Left lung (tissue), 10 donors: ENCODE results near the gene MICAL3. TPM values are rescaled to one million over a fixed set of nuclear protein-coding genes. Genes with fewer than 3 reads are reported as not detected.

ENCODE experiments used
- ATAC-seq: fragments of 200-7000 bp; cut with Tn5 transposase; one replicate; pipeline ENCODE4 v1.9.1; 2020; ENCODE audit warnings: moderate library complexity
- DNase-seq, 4 donors: peaks; one replicate each; pipeline ENCODE4 v3.0.0-alpha.2; 2013 to 2020
- H3K27ac ChIP-seq, 2 donors: fragments of 200-600 bp; sonication (generic) in 1 of 2; one replicate each; pipeline versions ENCODE4 v1.5.0 to v1.8.0; 2020 to 2021
- H3K27me3 ChIP-seq, 2 donors: fragments of 200-600 bp; sonication (generic) in 1 of 2; one replicate each; pipeline versions ENCODE4 v1.5.0 to v1.8.0; 2020 to 2021
- H3K36me3 ChIP-seq, 2 donors: fragments of 200-600 bp; sonication (generic) in 1 of 2; one replicate each; pipeline versions ENCODE4 v1.5.0 to v1.8.0; 2020 to 2021
- H3K4me1 ChIP-seq, 2 donors: fragments of 200-600 bp; one replicate each; pipeline ENCODE4 v1.8.0; 2021
- H3K4me3 ChIP-seq, 2 donors: fragments of 200-600 bp; sonication (generic) in 1 of 2; one replicate each; pipeline versions ENCODE4 v1.5.0 to v1.8.0; 2020 to 2021; ENCODE audit warnings: mild to moderate bottlenecking in 1 of 2
- H3K9me3 ChIP-seq, 2 donors: fragments of 200-600 bp; sonication (generic) in 1 of 2; one replicate each; pipeline versions ENCODE4 v1.5.0 to v1.8.0; 2020 to 2021
- intact Hi-C, 2 donors: fragments of 100-400 bp; cut with DNase I; formaldehyde crosslinking; loops; one replicate each; pipeline versions ENCODE4 v1.11.2 to v1.14.2; 2022
- polyA plus RNA-seq, 6 donors: library from polyadenylated mRNA; unstranded; fragments of 120-200 nt; gene quantifications; one replicate each; pipeline ENCODE4 v1.2.1, GENCODE V29; 2013; ENCODE audit not compliant: insufficient read length in 6 of 6
- total RNA-seq, 2 donors: library from RNA; stranded (reverse); fragmentation: NEBNext Ultra II Directional; extraction: Animal tissue kit (Norgen Biotek cat#: 25700); gene quantifications; one replicate each; pipeline ENCODE4 v1.2.1, GENCODE V29; 2021
- TF ChIP-seq, protein P1 (sequence below), 2 donors: fragments of 200-600 bp; sonication (generic) in 1 of 2; IDR thresholded peaks; one replicate each; pipeline versions ENCODE4 v1.5.0 to v1.8.0; 2021; ENCODE audit warnings: antibody characterized with exemption in 2 of 2
- donor health status: DM: no; HTN: yes; CAD: no.
- donor health status: DM: no; HTN: no; CAD: no.

MICAL3 gene
- total and polyA plus RNA-seq, 8 donors, result 24.9 to 64.8 (median 56.2) TPM

DNA sequence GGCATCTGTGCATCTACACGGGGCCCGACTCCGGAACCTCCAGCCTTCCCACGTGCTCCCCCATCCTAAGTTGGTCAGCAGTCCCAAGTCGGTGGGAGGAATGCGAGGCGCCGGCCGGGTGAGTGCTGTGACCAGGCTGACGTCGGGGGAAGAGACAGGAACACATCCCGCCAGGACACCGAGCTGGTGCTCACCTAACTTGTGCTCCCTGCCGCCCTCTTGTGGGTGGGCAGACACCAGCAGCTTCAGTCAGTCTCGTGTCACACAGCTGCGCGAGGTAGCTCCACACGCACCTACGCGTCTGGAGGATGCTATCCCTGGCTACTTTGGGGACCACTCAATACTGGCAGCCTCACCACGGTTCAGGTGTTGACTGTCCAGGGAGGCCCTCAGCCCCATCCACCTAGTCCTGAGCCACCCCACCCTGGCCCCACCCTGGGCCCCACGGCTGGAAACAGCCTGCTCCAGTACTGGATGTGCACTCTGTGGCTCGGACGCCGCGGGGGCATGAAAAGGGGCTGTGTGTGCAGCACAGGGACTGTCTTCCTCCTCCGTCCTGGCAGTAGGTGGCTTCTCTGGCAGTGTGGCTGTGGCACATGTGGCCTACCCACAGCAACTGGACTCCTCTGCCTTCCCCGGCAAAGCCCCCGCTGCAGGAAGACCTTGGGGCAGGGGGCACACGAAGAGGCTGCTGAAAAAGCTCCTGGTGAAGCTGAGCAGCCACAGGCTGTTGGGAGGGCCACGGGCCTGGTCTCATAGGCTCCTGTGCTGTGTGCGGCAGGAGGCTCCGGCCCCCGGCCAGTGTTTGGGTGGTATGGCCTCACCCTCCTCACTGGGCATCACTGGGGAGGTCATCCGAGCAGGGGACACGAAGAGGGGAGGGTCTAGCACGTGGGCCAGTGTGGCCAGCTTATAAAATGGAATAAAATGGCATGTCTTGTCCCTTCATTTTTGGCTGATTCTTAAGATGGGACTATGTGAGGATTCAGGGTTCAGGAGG lies 238.9 kb downstream of the MICAL3 start:
- no peaks in the 10 kb centered on the region for H3K27me3 ChIP-seq
- no peak overlapping the region for H3K27ac ChIP-seq
- H3K9me3 ChIP-seq, result no peaks in the 10 kb centered on the region
- intact Hi-C loops, result no loop called here
- peaks cover 0 to 16% of the 10 kb centered on the region in 2 donors for H3K36me3 ChIP-seq
- no peak overlapping the region for H3K4me3 ChIP-seq
- ATAC-seq, result peak; percentile 46
- TF ChIP-seq, protein P1, sequence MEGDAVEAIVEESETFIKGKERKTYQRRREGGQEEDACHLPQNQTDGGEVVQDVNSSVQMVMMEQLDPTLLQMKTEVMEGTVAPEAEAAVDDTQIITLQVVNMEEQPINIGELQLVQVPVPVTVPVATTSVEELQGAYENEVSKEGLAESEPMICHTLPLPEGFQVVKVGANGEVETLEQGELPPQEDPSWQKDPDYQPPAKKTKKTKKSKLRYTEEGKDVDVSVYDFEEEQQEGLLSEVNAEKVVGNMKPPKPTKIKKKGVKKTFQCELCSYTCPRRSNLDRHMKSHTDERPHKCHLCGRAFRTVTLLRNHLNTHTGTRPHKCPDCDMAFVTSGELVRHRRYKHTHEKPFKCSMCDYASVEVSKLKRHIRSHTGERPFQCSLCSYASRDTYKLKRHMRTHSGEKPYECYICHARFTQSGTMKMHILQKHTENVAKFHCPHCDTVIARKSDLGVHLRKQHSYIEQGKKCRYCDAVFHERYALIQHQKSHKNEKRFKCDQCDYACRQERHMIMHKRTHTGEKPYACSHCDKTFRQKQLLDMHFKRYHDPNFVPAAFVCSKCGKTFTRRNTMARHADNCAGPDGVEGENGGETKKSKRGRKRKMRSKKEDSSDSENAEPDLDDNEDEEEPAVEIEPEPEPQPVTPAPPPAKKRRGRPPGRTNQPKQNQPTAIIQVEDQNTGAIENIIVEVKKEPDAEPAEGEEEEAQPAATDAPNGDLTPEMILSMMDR (IDR thresholded peaks at IDR 0.05), result peak; percentile 37 to 78
- H3K4me1 ChIP-seq, result peaks cover 10 to 29% of the 10 kb centered on the region in 2 donors
- peak in 1 of 4 donors; percentile 92 for DNase-seq

DNA sequence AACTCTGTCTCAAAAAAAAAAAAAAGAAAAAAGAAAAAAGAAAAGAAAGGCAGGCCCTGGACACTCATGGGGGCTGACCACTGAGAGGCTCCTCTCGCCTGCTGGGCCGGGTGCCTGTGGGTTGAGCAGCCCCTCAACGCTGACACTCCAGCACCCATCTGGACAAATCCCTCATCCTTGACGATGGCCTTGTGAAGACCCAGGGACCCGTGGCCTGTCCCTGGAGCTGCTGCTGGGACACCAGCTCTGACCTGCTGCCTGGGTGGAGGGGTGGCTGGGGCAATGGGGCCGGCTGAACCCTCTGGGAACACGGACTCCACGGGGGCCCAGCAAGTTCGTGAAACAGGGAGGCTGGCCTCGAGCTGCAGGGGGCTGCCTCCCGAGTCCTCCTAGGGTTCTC lies 239.6 kb downstream of the MICAL3 start:
- Histone ChIP-seq H3K4me3 (no peak overlapping the region), H3K9me3 (no peaks in the 10 kb centered on the region), H3K4me1 (peaks cover 10 to 36% of the 10 kb centered on the region in 2 donors), H3K27me3 (no peaks in the 10 kb centered on the region), H3K27ac (no peak overlapping the region), H3K36me3 (peaks cover 0 to 10% of the 10 kb centered on the region in 2 donors)
- TF ChIP-seq, protein P1 (IDR thresholded peaks at IDR 0.05), result no peak
- intact Hi-C loops, result no loop called here
- ATAC-seq (no peak), DNase-seq (no peak)

DNA sequence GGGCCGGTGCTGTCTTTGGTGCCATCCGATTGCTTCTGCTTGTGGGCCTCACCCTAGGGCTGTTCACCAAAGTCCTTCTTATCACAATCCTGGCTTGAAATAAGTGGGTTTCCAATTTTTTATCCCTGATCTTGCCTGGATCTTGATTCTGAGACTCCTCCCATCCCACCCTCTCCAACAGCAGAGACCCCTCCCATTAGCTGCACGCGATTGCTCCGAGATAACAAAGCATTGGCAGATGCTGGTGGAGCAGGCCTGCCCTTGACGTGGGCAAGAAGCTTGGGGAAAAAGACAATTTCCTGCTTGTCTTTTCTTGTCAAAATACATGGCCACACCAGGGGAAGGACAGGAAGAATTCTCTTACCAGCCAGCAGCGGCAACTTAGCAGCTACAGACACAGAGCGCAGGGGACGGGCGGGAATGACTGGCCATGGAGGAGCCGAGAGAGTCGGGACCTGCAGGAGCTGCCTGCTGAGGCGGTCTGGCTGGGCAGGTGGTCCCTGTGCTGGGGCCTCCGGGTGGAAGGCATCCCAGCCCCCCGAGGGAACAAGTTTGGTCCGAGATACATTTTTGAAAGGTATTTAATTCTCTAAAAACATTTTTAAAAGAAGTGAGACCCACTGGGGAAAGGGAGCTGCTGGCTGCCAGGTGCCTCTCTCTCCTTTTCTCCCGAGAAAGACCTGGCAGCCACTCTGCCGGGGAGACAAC lies 240.4 kb downstream of the MICAL3 start:
- Histone ChIP-seq H3K27me3 (no peaks in the 10 kb centered on the region), H3K36me3 (peaks cover 0 to 8% of the 10 kb centered on the region in 2 donors), H3K4me3 (no peak overlapping the region), H3K27ac (no peak overlapping the region), H3K9me3 (no peaks in the 10 kb centered on the region), H3K4me1 (peaks cover 10 to 44% of the 10 kb centered on the region in 2 donors)
- intact Hi-C loops, result no loop called here
- no peak for ATAC-seq
- TF ChIP-seq, protein P1 (IDR thresholded peaks at IDR 0.05), result no peak
- no peak for DNase-seq

DNA sequence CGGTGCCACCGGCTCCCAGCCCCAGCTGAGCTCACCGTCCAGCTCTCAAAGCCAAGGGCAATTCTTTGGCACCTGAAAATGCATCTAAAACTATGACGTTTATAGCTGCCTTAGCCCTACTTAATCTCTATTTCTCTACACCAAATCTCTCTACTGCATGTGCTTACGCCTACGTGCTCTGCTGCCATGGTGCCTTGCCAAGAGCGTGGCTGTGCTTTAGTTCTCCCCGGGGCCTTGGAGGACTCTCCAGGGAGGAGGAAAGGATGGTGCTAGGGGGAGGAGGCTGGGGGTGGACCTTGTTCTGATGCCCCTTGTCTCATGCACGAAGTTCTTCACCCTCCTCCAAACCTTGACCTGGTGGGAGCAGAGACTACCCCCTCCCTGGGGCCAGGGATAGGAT lies 241.0 kb downstream of the MICAL3 start:
- intact Hi-C loops, result no loop called here
- Histone ChIP-seq H3K27me3 (no peaks in the 10 kb centered on the region), H3K4me3 (no peak overlapping the region), H3K36me3 (peaks cover 0 to 1% of the 10 kb centered on the region in 2 donors), H3K27ac (no peak overlapping the region), H3K9me3 (no peaks in the 10 kb centered on the region), H3K4me1 (peaks cover 10 to 50% of the 10 kb centered on the region in 2 donors)
- DNase-seq (peak in 1 of 4 donors; percentile 22), ATAC-seq (no peak)
- TF ChIP-seq, protein P1 (IDR thresholded peaks at IDR 0.05), result no peak

DNA sequence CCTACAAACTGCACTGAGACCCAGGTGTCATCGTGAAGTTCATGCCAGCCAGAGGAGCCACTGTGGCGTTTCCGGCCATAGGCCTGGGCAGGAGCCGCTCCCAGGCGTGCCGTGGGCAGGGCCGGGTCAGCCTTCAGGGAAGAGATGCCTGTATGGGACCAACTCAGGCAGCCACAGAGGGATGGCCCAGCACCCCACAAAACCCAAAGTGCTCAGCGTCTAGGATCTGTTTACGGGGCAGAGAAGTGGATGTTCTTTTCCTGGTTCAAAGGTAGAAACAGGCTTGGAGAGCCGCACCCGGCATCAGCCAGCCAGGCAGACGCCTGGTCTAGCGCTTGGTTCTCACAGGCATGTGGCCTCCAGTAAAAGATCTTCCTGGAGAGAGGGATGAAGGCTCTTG lies 241.7 kb downstream of the MICAL3 start:
- Histone ChIP-seq H3K9me3 (no peaks in the 10 kb centered on the region), H3K4me3 (no peak overlapping the region), H3K36me3 (no peaks in the 10 kb centered on the region), H3K4me1 (peaks cover 10 to 57% of the 10 kb centered on the region in 2 donors), H3K27me3 (no peaks in the 10 kb centered on the region), H3K27ac (no peak overlapping the region)
- intact Hi-C loops, result no loop called here
- TF ChIP-seq, protein P1 (IDR thresholded peaks at IDR 0.05), result no peak
- no peak for DNase-seq
- ATAC-seq, result no peak
